Left ventricle myocardium superior (tissue), 1 donor: ENCODE measurements around the gene ATOSA. TPM values are rescaled to one million over a fixed set of nuclear protein-coding genes. Genes with fewer than 3 reads are reported as not detected.
A peak's percentile ranks its signal among the peaks of the same experiment; 100 is the strongest.

Experiments used
- ATAC-seq: fragments of 200-7000 bp; cut with Tn5 transposase; one replicate; pipeline ENCODE4 v1.9.1; 2020; ENCODE audit warnings: mild to moderate bottlenecking, moderate library complexity
- DNase-seq: peaks from one replicate; pipeline ENCODE4 v3.0.0-alpha.2; 2020
- intact Hi-C: fragments of 100-400 bp; cut with micrococcal nuclease; formaldehyde crosslinking; loops from one replicate; pipeline ENCODE4 v1.11.0; 2022
- total RNA-seq: library from RNA; stranded (reverse); fragmentation: NEBNext Ultra II Directional; extraction: Animal tissue kit (Norgen Biotek cat#: 25700); gene quantifications from one replicate; pipeline ENCODE4 v1.2.1, GENCODE V29; 2021
- donor health status: DM: no; HTN: yes; CAD: no; lungs with severe emphysema.

ATOSA gene
- total RNA-seq, 1 donor from 2014 or later: 27.5 TPM

- intact Hi-C loops: no loop called here
- DNase-seq: no peak
- ATAC-seq: peak; percentile 75
Observed at GRCh38 chr15:52657338-52657737, 21.9 kb downstream of the ATOSA start.

GRCh38 chr15:52656412-52656811, 22.8 kb downstream of the ATOSA start:
- ATAC-seq: peak; percentile 7
- intact Hi-C loops: no loop called here
- no peak for DNase-seq

- intact Hi-C loops: no loop called here
- peak; percentile 16 for ATAC-seq
Observed at GRCh38 chr15:52653431-52653964, 25.7 kb downstream of the ATOSA start.

GRCh38 chr15:52652984-52653383, 26.2 kb downstream of the ATOSA start:
- DNase-seq: no peak
- ATAC-seq: peak; percentile 52
- intact Hi-C loops: no loop called here

More at GRCh38 chr15:52653431-52653964, 25.7 kb downstream of the ATOSA start:
- DNase-seq: no peak

- ATAC-seq: no peak
- intact Hi-C loops: no loop called here
Observed at GRCh38 chr15:52652286-52652685, 26.9 kb downstream of the ATOSA start.

GRCh38 chr15:52651868-52652267, 27.3 kb downstream of the ATOSA start:
- peak; percentile 99 for ATAC-seq
- intact Hi-C loops: no loop called here
- DNase-seq: peak; percentile 58

More at GRCh38 chr15:52652286-52652685, 26.9 kb downstream of the ATOSA start:
- DNase-seq: no peak

GRCh38 chr15:52651114-52651513, 28.1 kb downstream of the ATOSA start:
- ATAC-seq: no peak
- DNase-seq: no peak
- intact Hi-C loops: no loop called here

- no peak for DNase-seq
- intact Hi-C loops: no loop called here
- no peak for ATAC-seq
Observed at GRCh38 chr15:52649686-52650085, 29.5 kb downstream of the ATOSA start.

- ATAC-seq (no peak), DNase-seq (no peak)
- intact Hi-C loops: no loop called here
Observed at GRCh38 chr15:52645916-52646315, 33.3 kb downstream of the ATOSA start.

GRCh38 chr15:52642386-52643361, 36.5 kb downstream of the ATOSA start:
- peak; percentile 68 for ATAC-seq
- intact Hi-C loops: no loop called here
- DNase-seq: no peak

GRCh38 chr15:52636459-52636858, 42.7 kb downstream of the ATOSA start:
- ATAC-seq (no peak), DNase-seq (no peak)
- intact Hi-C loops: no loop called here

GRCh38 chr15:52635908-52636307, 43.3 kb downstream of the ATOSA start:
- no peak for DNase-seq
- ATAC-seq: no peak
- intact Hi-C loops: no loop called here

Other genes with a start within 250 kb of the ATOSA start
- gene MYO5A, start 150.5 kb downstream of the ATOSA start, total RNA-seq: 6.7 TPM
- 165 TPM for gene ARPP19, start 110.4 kb downstream of the ATOSA start, total RNA-seq
- gene ONECUT1, start 110.9 kb upstream of the ATOSA start, total RNA-seq: not detected